Caco-2 (cell line): Measurements from ENCODE around the gene KIF18A. TPM values are rescaled to one million over a fixed set of nuclear protein-coding genes. Genes with fewer than 3 reads are reported as not detected.

ENCODE experiments used
- BruUV-seq: library from RNA; stranded (reverse); fragments of 400-500 nt; replicated peaks from 2 replicates; lab custom pipeline; 2021; lab: Mats Ljungman, UMichigan
- CTCF ChIA-PET: fragments of 300-600 bp; sonication (Branson Sonifier 250); formaldehyde crosslinking; loops from one replicate; lab custom pipeline; 2022; ENCODE audit warnings: antibody characterized with exemption; lab: Charles Lee
- POLR2A ChIA-PET: fragments of 300-600 bp; sonication (Branson Sonifier 250); formaldehyde crosslinking; loops from one replicate; lab custom pipeline; 2022; ENCODE audit warnings: antibody characterized with exemption; lab: Charles Lee
- DNase-seq, 2 experiments: peaks; one replicate each; pipeline versions ENCODE4 v3.0.0 to v3.0.0-alpha.2; 2020 to 2022
- H3K27me3 ChIP-seq: replicated peaks from 2 replicates; pipeline ENCODE4 v1.6.0; 2011; ENCODE audit warnings: low read length; ENCODE audit not compliant: control insufficient read depth, insufficient read depth
- H3K36me3 ChIP-seq: 2 replicates; pipeline ENCODE4 v1.5.1; 2011; ENCODE audit warnings: low read length; ENCODE audit not compliant: control insufficient read depth, insufficient read depth
- H3K4me1 ChIP-seq: fragments of 250-450 bp; sonication (Bioruptor Pico); 2 replicates; pipeline ENCODE4 v1.5.1; 2020; ENCODE audit warnings: mild to moderate bottlenecking
- H3K4me3 ChIP-seq: 2 replicates; pipeline ENCODE4 v1.5.1; 2011; ENCODE audit warnings: low read depth, mild to moderate bottlenecking, control low read depth, low read length
- H3K9me3 ChIP-seq: fragments of 250-450 bp; sonication (Bioruptor Pico); 2 replicates; pipeline ENCODE4 v1.5.1; 2020; ENCODE audit warnings: mild to moderate bottlenecking, moderate library complexity
- H3K27ac Mint-ChIP-seq: one replicate; pipeline ENCODE4 v1.8.0; 2022; ENCODE audit warnings: mixed read lengths; ENCODE audit not compliant: unreplicated experiment
- H3K27me3 Mint-ChIP-seq: one replicate; pipeline ENCODE4 v1.8.0; 2022; ENCODE audit warnings: mixed read lengths; ENCODE audit not compliant: insufficient read depth, unreplicated experiment
- H3K36me3 Mint-ChIP-seq: one replicate; pipeline ENCODE4 v1.8.0; 2022; ENCODE audit warnings: mild to moderate bottlenecking, mixed read lengths; ENCODE audit not compliant: insufficient read depth, unreplicated experiment
- H3K4me1 Mint-ChIP-seq: one replicate; pipeline ENCODE4 v1.8.0; 2022; ENCODE audit warnings: low read depth, mixed read lengths; ENCODE audit not compliant: unreplicated experiment
- H3K4me3 Mint-ChIP-seq: one replicate; pipeline ENCODE4 v1.8.0; 2022; ENCODE audit warnings: mild to moderate bottlenecking, moderate library complexity, mixed read lengths; ENCODE audit not compliant: unreplicated experiment
- H3K9me3 Mint-ChIP-seq: one replicate; pipeline ENCODE4 v1.8.0; 2022; ENCODE audit warnings: mixed read lengths; ENCODE audit not compliant: unreplicated experiment
- CTCF ChIP-seq, 2 experiments: fragments of 200-600 bp in 1 of 2; IDR thresholded peaks; 1 replicate in 1 of 2; 2 replicates in 1 of 2; pipeline versions ENCODE4 v1.5.1 to v1.8.0; 2011 to 2022; ENCODE audit warnings: antibody characterized with exemption in 1 of 2, control low read depth in 1 of 2, inconsistent platforms in 1 of 2, low read depth in 1 of 2, low read length in 1 of 2, mild to moderate bottlenecking in 1 of 2, moderate library complexity in 1 of 2; ENCODE audit not compliant: insufficient read depth in 1 of 2, severe bottlenecking in 1 of 2, unreplicated experiment in 1 of 2
- intact Hi-C: fragments of 100-400 bp; cut with micrococcal nuclease; formaldehyde crosslinking; loops from one replicate; pipeline ENCODE4 v1.10.0; 2022; ENCODE audit not compliant: unreplicated experiment
- total RNA-seq: library from RNA; stranded (reverse); gene quantifications from 2 replicates; pipeline ENCODE4 v1.2.3, GENCODE V29; 2022

The KIF18A gene
- total RNA-seq, 1 experiment from 2014 or later = 22.3 TPM

- Mint-ChIP-seq H3K4me3 (no peak overlapping the region), H3K4me1 (no peaks in the 10 kb centered on the region), H3K27ac (no peak overlapping the region), H3K27me3 (no peaks in the 10 kb centered on the region), H3K9me3 (no peaks in the 10 kb centered on the region), H3K36me3 (peaks cover 6% of the 10 kb centered on the region)
- POLR2A ChIA-PET = no interaction called here
- H3K27me3 ChIP-seq = no peaks in the 10 kb centered on the region
- H3K9me3 ChIP-seq = no peaks in the 10 kb centered on the region
- DNase-seq = no peak
- intact Hi-C loops = no loop called here
- TF ChIP-seq CTCF (IDR thresholded peaks at IDR 0.05; ENCODE audit: insufficient read depth in 1 of 2, low read depth in 1 of 2, low read length in 1 of 2, severe bottlenecking in 1 of 2, unreplicated experiment in 1 of 2) = no peak
- no peak overlapping the region for H3K4me3 ChIP-seq
- no peaks in the 10 kb centered on the region for H3K4me1 ChIP-seq
- no peaks in the 10 kb centered on the region for H3K36me3 ChIP-seq
- CTCF ChIA-PET = no interaction called here
- no TSS peak for BruUV-seq
These were observed 24.8 kb downstream of the KIF18A start for GRCh38 chr11:28083118-28083517.

DNA sequence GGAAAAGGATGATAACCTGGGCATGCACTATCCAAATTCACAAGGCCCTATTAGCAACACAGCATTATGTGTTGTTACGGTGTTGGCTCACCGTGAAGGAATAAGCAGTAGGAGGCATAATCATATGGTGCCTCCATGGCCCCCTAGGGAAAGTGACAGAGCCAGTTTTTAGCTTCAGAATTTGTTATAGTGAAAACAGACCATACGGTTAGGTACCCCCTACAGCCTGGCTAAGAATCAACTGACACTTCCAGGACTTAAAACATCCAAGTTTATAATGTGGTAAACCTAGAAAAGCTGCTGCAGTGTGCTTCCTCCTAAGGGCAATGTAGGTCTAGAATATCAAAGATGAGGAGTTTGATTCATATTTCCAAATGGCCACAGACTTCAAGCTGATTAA, 30.4 kb downstream of the KIF18A start:
- no peak overlapping the region for H3K4me3 Mint-ChIP-seq
- H3K27me3 Mint-ChIP-seq = no peaks in the 10 kb centered on the region
- no peak for DNase-seq
- ChIA-PET CTCF (no interaction called here), POLR2A (no interaction called here)
- Histone ChIP-seq H3K4me1 (no peaks in the 10 kb centered on the region), H3K36me3 (no peaks in the 10 kb centered on the region), H3K27me3 (no peaks in the 10 kb centered on the region), H3K9me3 (no peaks in the 10 kb centered on the region), H3K4me3 (no peak overlapping the region)
- no peaks in the 10 kb centered on the region for H3K4me1 Mint-ChIP-seq
- intact Hi-C loops = no loop called here
- no peak overlapping the region for H3K27ac Mint-ChIP-seq
- no peak for TF ChIP-seq CTCF (IDR thresholded peaks at IDR 0.05; ENCODE audit: insufficient read depth in 1 of 2, low read depth in 1 of 2, low read length in 1 of 2, severe bottlenecking in 1 of 2, unreplicated experiment in 1 of 2)
- no peaks in the 10 kb centered on the region for H3K9me3 Mint-ChIP-seq
- H3K36me3 Mint-ChIP-seq = peaks cover 11% of the 10 kb centered on the region
- BruUV-seq = no TSS peak

- Mint-ChIP-seq H3K4me1 (no peaks in the 10 kb centered on the region), H3K27me3 (no peaks in the 10 kb centered on the region), H3K27ac (no peak overlapping the region), H3K9me3 (no peaks in the 10 kb centered on the region), H3K36me3 (peaks cover 24% of the 10 kb centered on the region), H3K4me3 (no peak overlapping the region)
- Histone ChIP-seq H3K27me3 (no peaks in the 10 kb centered on the region), H3K9me3 (no peaks in the 10 kb centered on the region), H3K36me3 (no peaks in the 10 kb centered on the region; the same call in 1 of the 2 replicates), H3K4me1 (no peaks in the 10 kb centered on the region), H3K4me3 (no peak overlapping the region)
- CTCF ChIA-PET = no interaction called here
- intact Hi-C loops = no loop called here
- DNase-seq = no peak
- TF ChIP-seq CTCF (IDR thresholded peaks at IDR 0.05; ENCODE audit: insufficient read depth in 1 of 2, low read depth in 1 of 2, low read length in 1 of 2, severe bottlenecking in 1 of 2, unreplicated experiment in 1 of 2) = no peak
- POLR2A ChIA-PET = interaction anchor here (0.7 kb wide), 1 partner anchor 40 kb away, joined by 5 read pairs; no protein-coding TSS in a partner anchor
- BruUV-seq = no TSS peak
These were observed 35.6 kb downstream of the KIF18A start for GRCh38 chr11:28072321-28072720.
